ENCODE measurements around the gene RAB36. TPM values are rescaled to one million over a fixed set of nuclear protein-coding genes. Genes with fewer than 3 reads are reported as not detected.

The RAB36 gene
- total RNA-seq, 1 donor from 2014 or later: 0.26 TPM

- no peak for TF ChIP-seq CTCF (IDR thresholded peaks at IDR 0.05; ENCODE audit: insufficient read depth, low read length, severe bottlenecking)
- FAIRE-seq (no peak), DNase-seq (ENCODE audit: low read depth) (no peak)
- no peaks in the 10 kb centered on the region for H3K27me3 ChIP-seq (ENCODE audit: control insufficient read depth, insufficient read depth, low read length)
- no peak overlapping the region for H3K4me3 ChIP-seq (ENCODE audit: low read depth, low read length)
- no peaks in the 10 kb centered on the region for H3K36me3 ChIP-seq (ENCODE audit: control insufficient read depth, insufficient read depth, low read length)
These were observed 61.6 kb downstream of the RAB36 start for GRCh38 chr22:23206915-23207314.

DNA sequence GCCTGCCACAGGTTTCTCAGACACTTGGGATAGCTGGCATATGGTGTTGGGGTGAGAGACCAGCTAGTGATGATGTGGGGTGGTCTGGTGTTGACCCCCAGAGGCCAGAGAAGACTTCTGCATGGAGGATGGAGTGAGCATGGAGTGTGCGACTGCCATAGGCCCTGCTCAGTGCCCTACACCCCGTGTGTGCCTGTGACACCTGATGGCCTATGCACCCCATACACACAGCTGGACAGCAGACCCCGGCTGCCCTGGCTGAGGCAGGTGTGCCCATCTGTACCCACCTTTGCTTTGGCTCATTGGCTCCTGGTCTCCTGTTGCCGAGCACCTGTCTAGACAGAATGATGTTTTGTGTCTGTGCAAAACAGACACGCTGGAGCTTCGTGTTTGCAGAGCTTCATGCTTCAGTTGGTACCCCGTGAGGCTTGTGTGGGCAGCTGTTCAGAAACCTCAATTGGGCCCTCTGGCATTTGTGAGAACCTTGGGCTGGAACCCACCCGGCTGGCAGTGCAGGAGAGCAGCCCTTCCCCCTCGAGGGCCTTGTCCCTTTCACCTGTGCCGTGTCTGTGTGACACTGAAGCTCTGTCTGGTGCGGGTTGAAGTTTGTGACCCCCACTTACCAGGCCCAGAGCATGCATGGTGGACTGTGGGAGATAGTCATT lies 62.6 kb downstream of the RAB36 start:
- H3K4me3 ChIP-seq (ENCODE audit: low read depth, low read length): no peak overlapping the region
- no peak for TF ChIP-seq CTCF (IDR thresholded peaks at IDR 0.05; ENCODE audit: insufficient read depth, low read length, severe bottlenecking)
- FAIRE-seq: peak; percentile 43
- DNase-seq (ENCODE audit: low read depth): no peak
- peaks cover 2% of the 10 kb centered on the region for H3K36me3 ChIP-seq (ENCODE audit: control insufficient read depth, insufficient read depth, low read length)
- no peaks in the 10 kb centered on the region for H3K27me3 ChIP-seq (ENCODE audit: control insufficient read depth, insufficient read depth, low read length)

GRCh38 chr22:23210428-23211170 lies 65.3 kb downstream of the RAB36 start:
- TF ChIP-seq CTCF (IDR thresholded peaks at IDR 0.05; ENCODE audit: insufficient read depth, low read length, severe bottlenecking): no peak
- Histone ChIP-seq H3K36me3 (ENCODE audit: control insufficient read depth, insufficient read depth, low read length) (peaks cover 2% of the 10 kb centered on the region), H3K4me3 (ENCODE audit: low read depth, low read length) (no peak overlapping the region), H3K27me3 (ENCODE audit: control insufficient read depth, insufficient read depth, low read length) (no peaks in the 10 kb centered on the region)
- DNase-seq (ENCODE audit: low read depth) (no peak), FAIRE-seq (no peak)

DNA sequence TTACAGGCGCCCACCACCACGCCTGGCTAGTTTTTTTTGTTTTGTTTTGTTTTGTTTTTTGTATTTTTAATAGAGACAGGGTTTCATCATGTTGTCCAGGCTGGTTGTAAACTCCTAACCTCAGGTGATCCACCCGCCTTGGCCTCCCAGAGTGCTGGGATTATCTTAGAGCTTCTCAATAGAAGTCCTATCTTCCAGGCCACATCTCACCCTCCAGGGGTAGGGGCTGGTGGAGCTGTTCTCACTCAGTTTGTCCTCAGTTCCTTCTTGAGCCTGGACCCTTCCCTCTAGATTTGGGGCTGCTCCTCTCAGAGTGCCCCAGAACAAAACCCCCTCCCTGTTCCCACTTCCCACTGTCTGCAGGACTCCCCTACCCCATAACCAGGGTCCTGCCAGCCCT lies 66.3 kb downstream of the RAB36 start:
- DNase-seq (ENCODE audit: low read depth) (no peak), FAIRE-seq (no peak)
- Histone ChIP-seq H3K27me3 (ENCODE audit: control insufficient read depth, insufficient read depth, low read length) (no peaks in the 10 kb centered on the region), H3K4me3 (ENCODE audit: low read depth, low read length) (no peak overlapping the region), H3K36me3 (ENCODE audit: control insufficient read depth, insufficient read depth, low read length) (peaks cover 3% of the 10 kb centered on the region)
- TF ChIP-seq CTCF (IDR thresholded peaks at IDR 0.05; ENCODE audit: insufficient read depth, low read length, severe bottlenecking): no peak

GRCh38 chr22:23212061-23213021 lies 67.1 kb downstream of the RAB36 start:
- FAIRE-seq: no peak
- peaks cover 3% of the 10 kb centered on the region for H3K36me3 ChIP-seq (ENCODE audit: control insufficient read depth, insufficient read depth, low read length)
- H3K27me3 ChIP-seq (ENCODE audit: control insufficient read depth, insufficient read depth, low read length): no peaks in the 10 kb centered on the region
- DNase-seq (ENCODE audit: low read depth): no peak
- no peak for TF ChIP-seq CTCF (IDR thresholded peaks at IDR 0.05; ENCODE audit: insufficient read depth, low read length, severe bottlenecking)
- H3K4me3 ChIP-seq (ENCODE audit: low read depth, low read length): no peak overlapping the region
